Activated CD4-positive, alpha-beta T cell treated with anti-CD3 and anti-CD28 coated beads, Interleukin-2, amount 10 ng/mL, durations not matched to agents 24 days and 14 days (primary cell): ENCODE data around the gene TIMP1. TPM values are rescaled to one million over a fixed set of nuclear protein-coding genes. Genes with fewer than 3 reads are reported as not detected.

ENCODE experiments used
- DNase-seq: peaks from one replicate; pipeline ENCODE4 v3.0.0; 2022
- H3K27ac Mint-ChIP-seq: one replicate; pipeline ENCODE4 v1.8.0; 2022; ENCODE audit warnings: mild to moderate bottlenecking, mixed read lengths
- H3K27me3 Mint-ChIP-seq: one replicate; pipeline ENCODE4 v1.8.0; 2022; ENCODE audit warnings: mixed read lengths
- H3K36me3 Mint-ChIP-seq: one replicate; pipeline ENCODE4 v1.8.0; 2022; ENCODE audit warnings: low read depth, mild to moderate bottlenecking, mixed read lengths
- H3K4me1 Mint-ChIP-seq: one replicate; pipeline ENCODE4 v1.8.0; 2021; ENCODE audit warnings: mixed read lengths
- H3K4me3 Mint-ChIP-seq: one replicate; pipeline ENCODE4 v1.8.0; 2022; ENCODE audit warnings: mild to moderate bottlenecking, moderate library complexity, mixed read lengths
- H3K9me3 Mint-ChIP-seq: one replicate; pipeline ENCODE4 v1.8.0; 2021; ENCODE audit warnings: mixed read lengths
- intact Hi-C: fragments of 100-400 bp; cut with micrococcal nuclease; formaldehyde crosslinking; loops from one replicate; pipeline ENCODE4 v1.15.1; 2023
- total RNA-seq: library from RNA; stranded (reverse); gene quantifications from 2 replicates; pipeline ENCODE4 v1.2.3, GENCODE V29; 2022

Gene TIMP1
- total RNA-seq, 1 donor from 2014 or later = 65.2 TPM

- Mint-ChIP-seq H3K27me3 (no peaks in the 10 kb centered on the region), H3K27ac (peak overlapping the region; percentile 76), H3K36me3 (peaks cover 40% of the 10 kb centered on the region), H3K9me3 (no peaks in the 10 kb centered on the region), H3K4me3 (peak overlapping the region; percentile 45), H3K4me1 (peaks cover 24% of the 10 kb centered on the region)
- intact Hi-C loops = loop anchor here (5.0 to 10.0 kb wide), 3 partner anchors 190 to 463 kb away; partner anchors contain the start of gene ZNF81
- no peak for DNase-seq
Measured at GRCh38 chrX:47564438-47565085, 17.7 kb upstream of the TIMP1 start.

- Mint-ChIP-seq H3K4me1 (peaks cover 13% of the 10 kb centered on the region), H3K27me3 (no peaks in the 10 kb centered on the region), H3K9me3 (no peaks in the 10 kb centered on the region), H3K4me3 (no peak overlapping the region), H3K27ac (no peak overlapping the region), H3K36me3 (peaks cover 51% of the 10 kb centered on the region)
- no peak for DNase-seq
- intact Hi-C loops = loop anchor here (10.0 kb wide), 1 partner anchor 188 kb away; no protein-coding TSS in a partner anchor
Measured at GRCh38 chrX:47566841-47567240, 15.4 kb upstream of the TIMP1 start.

GRCh38 chrX:47568656-47569295, 13.5 kb upstream of the TIMP1 start:
- Mint-ChIP-seq H3K36me3 (peaks cover 50% of the 10 kb centered on the region), H3K9me3 (no peaks in the 10 kb centered on the region), H3K4me3 (no peak overlapping the region), H3K27ac (no peak overlapping the region), H3K27me3 (no peaks in the 10 kb centered on the region), H3K4me1 (peaks cover 10% of the 10 kb centered on the region)
- DNase-seq = peak; percentile 77
- intact Hi-C loops = loop anchor here (10.0 kb wide), 1 partner anchor 186 kb away; no protein-coding TSS in a partner anchor

- H3K4me1 Mint-ChIP-seq = peaks cover 5% of the 10 kb centered on the region
- no peak overlapping the region for H3K4me3 Mint-ChIP-seq
- H3K9me3 Mint-ChIP-seq = no peaks in the 10 kb centered on the region
- peaks cover 42% of the 10 kb centered on the region for H3K36me3 Mint-ChIP-seq
- H3K27me3 Mint-ChIP-seq = no peaks in the 10 kb centered on the region
- intact Hi-C loops = no loop called here
- DNase-seq = no peak
- H3K27ac Mint-ChIP-seq = no peak overlapping the region
Measured at GRCh38 chrX:47570794-47571193, 11.4 kb upstream of the TIMP1 start.

GRCh38 chrX:47571215-47571614, 11.0 kb upstream of the TIMP1 start:
- no peak overlapping the region for H3K4me3 Mint-ChIP-seq
- H3K9me3 Mint-ChIP-seq = no peaks in the 10 kb centered on the region
- H3K27me3 Mint-ChIP-seq = no peaks in the 10 kb centered on the region
- peaks cover 41% of the 10 kb centered on the region for H3K36me3 Mint-ChIP-seq
- peaks cover 5% of the 10 kb centered on the region for H3K4me1 Mint-ChIP-seq
- no peak for DNase-seq
- intact Hi-C loops = no loop called here
- H3K27ac Mint-ChIP-seq = no peak overlapping the region

GRCh38 chrX:47571896-47572295, 10.3 kb upstream of the TIMP1 start:
- peaks cover 6% of the 10 kb centered on the region for H3K4me1 Mint-ChIP-seq
- H3K4me3 Mint-ChIP-seq = no peak overlapping the region
- DNase-seq = no peak
- H3K9me3 Mint-ChIP-seq = no peaks in the 10 kb centered on the region
- H3K36me3 Mint-ChIP-seq = peaks cover 36% of the 10 kb centered on the region
- H3K27ac Mint-ChIP-seq = no peak overlapping the region
- intact Hi-C loops = no loop called here
- peaks cover under 1% of the 10 kb centered on the region for H3K27me3 Mint-ChIP-seq

GRCh38 chrX:47572773-47573340, 9.4 kb upstream of the TIMP1 start:
- intact Hi-C loops = no loop called here
- no peak overlapping the region for H3K4me3 Mint-ChIP-seq
- peaks cover 31% of the 10 kb centered on the region for H3K36me3 Mint-ChIP-seq
- no peak for DNase-seq
- H3K27me3 Mint-ChIP-seq = peaks cover 2% of the 10 kb centered on the region
- H3K27ac Mint-ChIP-seq = no peak overlapping the region
- H3K9me3 Mint-ChIP-seq = no peaks in the 10 kb centered on the region
- H3K4me1 Mint-ChIP-seq = peaks cover 8% of the 10 kb centered on the region

GRCh38 chrX:47573341-47574075, 8.7 kb upstream of the TIMP1 start:
- Mint-ChIP-seq H3K9me3 (no peaks in the 10 kb centered on the region), H3K27me3 (peaks cover 2% of the 10 kb centered on the region), H3K36me3 (peaks cover 31% of the 10 kb centered on the region), H3K27ac (no peak overlapping the region), H3K4me3 (no peak overlapping the region), H3K4me1 (peaks cover 13% of the 10 kb centered on the region)
- intact Hi-C loops = no loop called here
- DNase-seq = no peak

GRCh38 chrX:47574076-47574546, 8.1 kb upstream of the TIMP1 start:
- Mint-ChIP-seq H3K27me3 (peaks cover 2% of the 10 kb centered on the region), H3K27ac (no peak overlapping the region), H3K4me1 (peaks cover 14% of the 10 kb centered on the region), H3K4me3 (no peak overlapping the region), H3K36me3 (peaks cover 25% of the 10 kb centered on the region), H3K9me3 (no peaks in the 10 kb centered on the region)
- DNase-seq = no peak
- intact Hi-C loops = no loop called here

- H3K27ac Mint-ChIP-seq = no peak overlapping the region
- H3K27me3 Mint-ChIP-seq = peaks cover 2% of the 10 kb centered on the region
- no peaks in the 10 kb centered on the region for H3K9me3 Mint-ChIP-seq
- intact Hi-C loops = no loop called here
- H3K36me3 Mint-ChIP-seq = peaks cover 20% of the 10 kb centered on the region
- no peak overlapping the region for H3K4me3 Mint-ChIP-seq
- H3K4me1 Mint-ChIP-seq = peaks cover 18% of the 10 kb centered on the region
- DNase-seq = no peak
Measured at GRCh38 chrX:47574547-47575301, 7.5 kb upstream of the TIMP1 start.

- peaks cover 23% of the 10 kb centered on the region for H3K4me1 Mint-ChIP-seq
- intact Hi-C loops = no loop called here
- H3K9me3 Mint-ChIP-seq = no peaks in the 10 kb centered on the region
- no peak for DNase-seq
- H3K4me3 Mint-ChIP-seq = no peak overlapping the region
- peaks cover 13% of the 10 kb centered on the region for H3K36me3 Mint-ChIP-seq
- H3K27ac Mint-ChIP-seq = no peak overlapping the region
- H3K27me3 Mint-ChIP-seq = peaks cover 2% of the 10 kb centered on the region
Measured at GRCh38 chrX:47576021-47576898, 6.0 kb upstream of the TIMP1 start.

GRCh38 chrX:47577424-47577823, 4.8 kb upstream of the TIMP1 start:
- Mint-ChIP-seq H3K36me3 (peaks cover 4% of the 10 kb centered on the region), H3K4me3 (no peak overlapping the region), H3K27me3 (peaks cover 2% of the 10 kb centered on the region), H3K27ac (no peak overlapping the region), H3K9me3 (no peaks in the 10 kb centered on the region), H3K4me1 (peaks cover 31% of the 10 kb centered on the region)
- intact Hi-C loops = no loop called here
- no peak for DNase-seq
